HG03066 (cell line): ENCODE data around the gene AUP1.
A peak's percentile ranks its signal among the peaks of the same experiment; 100 is the strongest.
"Not testable (repeated sequence)": the region's sequence is repeated elsewhere in the genome, so short reads cannot be mapped to it uniquely, and the experiment has no call there.

ENCODE experiments used
- ATAC-seq: cut with Tn5 transposase; IDR thresholded peaks from one replicate; pipeline ENCODE4 v1.9.1; 2021; ENCODE audit warnings: low read depth; ENCODE audit not compliant: unreplicated experiment

Gene AUP1

GRCh38 chr2:74529357-74530238 lies at the start of gene AUP1, which contains the start of gene HTRA2:
AUP1 (minus strand) TSS chr2:74529706; CDS start chr2:74529629, 77 bp downstream.
HTRA2 (plus strand) TSS chr2:74529933; CDS start chr2:74530007, 74 bp downstream.
- peak; percentile 82 for ATAC-seq

DNA sequence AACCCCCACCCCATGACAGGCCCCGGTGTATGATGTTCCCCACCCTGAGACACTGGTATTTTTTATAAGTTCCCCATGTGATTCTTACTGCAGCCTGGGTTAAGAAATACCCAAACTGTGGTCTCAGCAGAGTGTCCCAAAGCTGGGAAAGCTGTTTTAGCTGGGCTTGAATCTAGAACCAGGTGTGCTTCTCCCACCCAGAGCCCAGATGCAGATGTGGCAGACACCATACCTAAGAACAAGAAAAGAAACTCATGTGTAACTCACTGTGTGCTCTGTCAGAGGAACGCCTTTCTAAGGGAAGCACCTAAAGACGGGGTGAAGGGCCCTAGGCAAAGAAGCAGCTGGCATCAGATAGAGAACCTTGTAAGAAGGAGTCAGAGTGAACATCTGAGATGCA lies 48.9 kb upstream of the AUP1 start:
- ATAC-seq, result peak; percentile 42

GRCh38 chr2:74577448-74577847 lies 47.9 kb upstream of the AUP1 start:
- no peak for ATAC-seq

DNA sequence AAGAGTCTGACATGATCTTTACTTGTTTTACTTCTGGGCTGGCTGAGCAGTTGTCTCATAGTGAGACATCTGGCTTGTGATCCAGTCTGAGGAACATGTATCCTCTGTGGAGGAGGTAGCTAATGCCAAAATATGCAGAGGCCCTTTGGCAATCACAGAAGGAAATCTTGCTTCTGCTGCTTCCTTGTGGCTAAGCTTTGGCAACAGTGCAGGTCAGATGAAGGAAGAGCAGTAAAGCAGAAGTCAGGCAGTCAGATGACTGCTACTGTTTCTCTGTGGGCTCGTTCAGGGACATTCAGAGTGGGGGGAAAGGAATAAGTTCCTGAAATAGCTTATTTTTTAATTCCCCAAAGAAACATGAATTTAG lies 47.3 kb upstream of the AUP1 start:
- no peak for ATAC-seq

DNA sequence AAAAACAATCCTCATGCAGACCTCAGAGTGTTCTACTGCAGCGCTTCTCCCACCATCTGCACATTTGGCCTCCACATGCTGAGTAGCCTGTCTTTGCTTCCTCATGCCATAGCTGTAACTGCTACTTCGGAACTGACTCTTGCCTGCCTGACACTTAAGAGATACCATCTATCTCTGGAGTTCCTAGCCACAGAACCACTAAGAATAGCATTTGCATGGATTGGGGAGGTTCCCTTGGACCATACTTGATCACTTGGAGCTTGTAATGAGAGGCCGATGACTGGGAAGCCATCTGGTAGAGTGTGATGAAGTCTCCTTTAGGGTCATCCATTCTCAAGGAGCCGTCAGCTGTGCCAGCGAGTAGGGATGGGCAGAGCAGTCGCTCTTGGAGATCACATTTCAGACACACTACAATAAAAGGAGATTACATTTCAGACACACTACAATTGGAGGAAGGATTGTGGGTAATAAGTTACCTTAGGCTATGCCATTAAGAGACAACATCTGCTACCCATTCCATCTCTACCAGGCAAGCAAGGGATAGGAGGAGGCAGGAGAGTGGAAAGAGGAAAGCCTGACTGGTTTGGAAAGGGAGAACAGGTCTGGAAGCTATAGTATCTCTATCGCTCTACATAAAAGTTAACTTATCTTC lies 46.8 kb upstream of the AUP1 start:
- ATAC-seq, result no peak

DNA sequence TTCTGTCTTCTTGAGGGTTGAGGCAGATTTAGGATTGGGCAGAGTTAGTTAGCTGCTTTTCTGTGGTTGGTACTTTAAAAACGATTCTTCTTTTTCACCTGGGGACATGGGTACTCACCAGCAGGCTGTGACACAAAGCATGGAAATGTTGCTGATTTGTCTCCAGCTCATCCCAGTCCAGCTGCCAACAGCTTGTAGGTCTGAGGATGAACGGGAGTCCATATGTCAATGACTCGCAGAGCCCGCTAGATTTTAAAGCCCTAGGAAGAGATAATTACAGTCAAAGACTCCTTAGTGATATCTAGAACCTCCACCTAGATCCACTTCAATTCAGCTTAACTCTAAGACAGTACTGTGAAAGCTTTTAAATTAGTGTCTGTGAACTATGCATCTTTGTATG lies 45.8 kb upstream of the AUP1 start:
- ATAC-seq, result no peak

DNA sequence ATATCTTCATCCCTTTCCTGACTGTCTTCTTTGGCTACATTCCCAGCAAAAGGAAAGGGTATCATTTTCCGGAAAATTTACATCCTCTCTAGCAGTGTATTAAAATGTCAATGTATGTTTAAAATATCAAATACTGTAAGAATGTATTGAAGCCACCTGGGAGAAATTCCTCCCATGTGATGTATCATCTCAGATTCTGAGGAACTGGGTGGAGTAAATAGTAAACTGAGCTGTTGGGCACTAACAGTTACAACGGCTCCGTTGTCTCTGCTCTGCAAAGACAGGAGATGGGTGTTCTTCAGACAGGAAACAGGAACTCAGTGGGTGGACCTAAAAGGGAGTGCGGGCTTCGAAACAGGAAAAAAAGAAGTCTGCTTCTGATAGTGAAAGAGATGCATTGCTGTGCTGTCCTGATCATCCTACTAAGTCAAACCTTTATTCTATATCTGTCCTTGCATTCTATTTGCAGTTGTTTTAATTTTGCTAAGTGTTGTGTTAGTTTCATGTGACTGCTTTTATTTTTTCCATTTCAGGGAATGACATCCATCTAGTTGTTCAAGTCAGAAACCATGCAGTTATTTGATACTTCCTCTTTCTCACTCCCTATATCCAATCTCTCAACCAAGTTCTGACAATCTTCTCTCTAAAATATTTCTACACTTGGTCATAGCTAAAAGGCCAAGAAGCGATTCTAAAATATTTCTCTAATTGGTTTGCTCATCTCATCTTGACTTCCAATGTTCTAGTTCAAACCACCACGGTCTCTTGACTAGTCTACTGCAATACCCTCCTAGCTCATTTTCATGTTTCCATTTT lies 44.4 kb upstream of the AUP1 start:
- peak; percentile 47 for ATAC-seq

DNA sequence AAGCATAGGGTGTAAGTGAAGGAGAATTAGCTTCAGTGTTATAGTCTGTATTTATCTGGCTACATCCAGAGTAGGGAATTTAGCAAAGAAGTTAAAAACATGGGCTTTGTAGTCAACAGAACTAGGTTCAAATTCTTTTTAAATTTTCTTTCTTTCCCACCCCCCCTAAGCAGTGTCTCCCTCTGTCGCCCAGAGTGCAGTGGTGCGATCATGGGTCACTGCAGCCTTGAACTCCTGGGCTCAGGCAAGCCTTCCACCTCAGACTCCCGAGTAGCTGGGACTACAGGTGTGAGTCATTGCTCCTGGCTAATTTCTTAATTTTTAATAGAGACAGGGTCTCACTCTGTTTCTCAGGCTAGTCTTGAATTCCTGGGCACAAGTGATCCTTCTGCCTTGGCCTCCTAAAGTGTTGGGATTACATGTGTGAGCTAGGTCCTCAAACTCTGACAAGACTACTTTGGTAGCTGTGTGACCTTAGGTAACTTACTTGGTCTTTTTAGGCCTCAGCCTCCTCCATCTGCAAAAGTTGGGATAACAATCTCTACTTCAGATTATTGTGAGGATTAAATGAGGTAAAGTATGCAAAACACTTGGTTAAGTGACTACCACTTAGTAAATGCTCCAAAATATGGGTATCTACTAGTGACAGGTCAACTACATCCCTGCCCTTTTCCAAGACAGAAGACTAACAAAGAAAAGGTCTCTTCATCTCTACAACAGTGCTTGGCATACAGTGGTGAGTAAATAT lies 42.8 kb upstream of the AUP1 start:
- no peak for ATAC-seq

DNA sequence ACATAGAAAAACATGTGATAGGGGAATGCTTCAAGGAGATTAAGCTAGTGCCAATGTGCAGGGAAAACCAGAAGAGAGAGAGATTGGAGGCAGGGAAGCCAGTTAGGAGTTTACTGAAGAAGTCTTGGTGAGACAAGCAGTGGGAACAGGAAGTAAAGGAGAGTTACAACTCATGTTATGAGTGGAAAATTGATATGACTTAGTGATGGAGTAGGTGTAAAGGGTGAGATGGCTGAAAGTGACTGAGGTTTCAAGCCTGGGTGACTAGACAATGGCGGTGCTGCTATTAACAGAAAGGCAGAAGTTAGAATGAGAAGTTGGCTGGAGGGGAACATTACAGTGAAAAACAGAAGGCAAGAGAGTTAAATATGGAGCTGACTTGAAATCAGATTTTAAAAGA lies 41.6 kb upstream of the AUP1 start:
- peak; percentile 66 for ATAC-seq

- ATAC-seq, result no peak
Observed at GRCh38 chr2:74569686-74570085, 40.2 kb upstream of the AUP1 start.

DNA sequence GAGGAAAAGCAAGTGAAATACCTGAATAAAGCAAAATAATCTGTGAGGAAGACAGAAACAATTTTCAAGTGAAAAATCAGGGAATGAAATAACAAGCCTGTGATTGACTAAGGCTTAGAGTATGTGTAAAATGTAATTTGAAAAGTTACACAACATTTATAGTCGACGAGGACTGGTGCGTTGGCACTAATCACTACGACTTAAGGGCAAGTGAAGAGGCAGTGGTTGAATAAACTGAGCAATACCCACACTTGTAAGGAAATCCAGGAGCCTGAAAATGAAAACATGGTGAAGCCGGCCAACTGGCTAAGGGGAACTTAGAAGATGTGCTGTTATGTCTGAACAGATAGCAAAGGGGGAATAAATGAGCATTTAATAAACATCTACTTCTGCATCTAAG lies 38.4 kb upstream of the AUP1 start:
- ATAC-seq, result no peak

DNA sequence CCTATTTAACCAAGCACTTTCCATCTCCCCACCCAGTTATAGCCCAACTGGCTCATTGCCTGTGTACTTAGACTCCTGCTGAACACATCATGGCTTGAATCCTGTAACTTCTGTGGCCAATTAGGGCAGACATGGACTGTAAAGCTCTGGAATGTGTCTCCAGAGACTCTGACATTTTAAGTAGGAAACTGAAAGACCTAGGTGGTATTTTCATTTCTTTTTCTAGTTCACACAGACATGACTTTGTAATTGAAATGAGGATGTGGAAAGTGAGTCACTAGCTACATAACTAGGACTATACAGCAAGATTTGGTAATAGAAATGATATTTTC lies 37.2 kb upstream of the AUP1 start:
- ATAC-seq, result no peak

GRCh38 chr2:74566076-74566753 lies 36.7 kb upstream of the AUP1 start:
- no peak for ATAC-seq

DNA sequence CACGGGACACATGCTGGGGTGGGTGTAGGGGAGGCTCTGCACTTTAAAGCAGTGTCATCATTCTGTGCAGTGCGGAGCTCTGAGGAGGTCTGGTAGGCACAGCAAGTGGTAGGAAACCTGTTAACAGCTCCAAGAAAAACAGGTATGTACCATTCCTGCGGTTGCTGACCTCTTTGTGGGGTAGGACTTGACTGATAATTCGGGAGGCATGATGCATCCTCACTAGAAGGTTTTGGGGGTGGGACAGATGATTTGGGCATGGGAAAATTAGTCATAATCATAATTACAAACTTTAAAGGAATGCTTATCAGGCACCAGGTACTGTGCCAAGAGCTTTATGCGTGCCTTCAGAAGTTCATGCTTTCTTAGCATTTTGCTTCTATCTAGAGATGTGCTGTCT lies 34.7 kb upstream of the AUP1 start:
- no peak for ATAC-seq

DNA sequence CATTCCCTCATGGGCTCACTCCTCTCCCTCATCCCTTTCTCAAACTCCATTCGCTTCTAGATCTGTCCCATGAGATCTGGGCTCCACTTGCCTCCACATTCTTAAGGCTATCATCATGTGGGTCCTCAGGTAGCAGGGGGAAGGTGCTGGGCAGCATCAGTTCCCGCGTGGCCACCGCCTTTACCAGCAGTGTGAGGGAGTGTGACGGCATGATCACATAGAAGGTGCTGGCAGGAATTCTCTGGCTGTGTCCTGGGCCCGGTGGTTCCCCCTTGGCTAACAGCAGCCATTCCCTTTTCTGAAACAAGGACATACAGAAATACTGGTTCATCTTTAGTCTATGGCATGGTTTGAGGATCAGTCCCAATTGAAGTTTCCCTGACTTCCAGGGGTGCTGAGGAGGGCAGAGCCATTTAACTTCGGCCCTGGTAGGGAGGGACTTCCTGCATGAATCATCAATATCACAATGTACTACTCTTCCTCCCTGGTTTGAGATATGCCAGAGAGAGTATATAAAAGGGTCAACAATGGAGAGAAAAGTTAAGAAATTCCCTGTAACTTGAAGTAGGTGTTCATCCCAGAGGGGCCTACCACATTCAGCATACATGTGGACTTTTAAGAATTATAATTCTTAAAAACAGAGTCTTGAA lies 32.7 kb upstream of the AUP1 start:
- no peak for ATAC-seq

DNA sequence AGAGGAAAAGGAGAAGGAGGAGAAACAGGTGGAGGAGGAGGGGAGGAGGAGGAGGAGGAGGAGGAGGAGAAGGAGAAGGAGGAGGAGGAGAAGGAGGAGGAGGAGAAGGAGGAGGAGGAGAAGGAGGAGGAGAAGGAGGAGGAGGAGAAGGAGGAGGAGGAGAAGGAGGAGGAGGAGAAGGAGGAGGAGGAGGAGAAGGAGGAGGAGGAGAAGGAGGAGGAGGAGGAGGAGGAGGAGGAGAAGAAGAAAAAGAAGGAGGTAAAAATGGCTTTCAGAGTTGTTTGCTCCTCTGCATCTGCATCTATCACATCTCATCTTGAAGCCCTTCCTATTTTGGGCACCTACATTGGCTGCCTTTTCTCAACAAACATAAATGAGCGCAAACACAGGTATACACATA lies 31.5 kb upstream of the AUP1 start:
- ATAC-seq, result not testable (repeated sequence)

DNA sequence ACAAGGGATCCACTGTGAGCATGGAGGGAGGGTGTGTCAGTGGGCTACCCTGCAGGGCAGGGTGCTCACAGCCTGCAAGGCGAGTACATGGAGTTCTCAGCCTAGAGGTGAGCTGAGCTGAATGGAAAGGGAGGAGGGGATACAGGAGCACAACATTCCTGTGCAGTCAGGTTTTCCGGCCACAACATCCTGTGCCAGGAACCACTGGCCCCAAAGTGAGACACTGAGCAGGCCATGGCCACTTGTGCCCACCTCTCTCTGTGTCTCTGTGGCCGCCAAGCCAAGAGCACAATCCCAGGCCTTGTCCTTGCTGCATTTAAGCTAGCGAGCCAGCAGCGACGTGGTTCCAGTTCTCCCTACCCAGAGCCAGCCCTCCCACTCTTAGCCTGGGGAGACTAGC lies 31.1 kb upstream of the AUP1 start:
- ATAC-seq, result no peak

- ATAC-seq, result no peak
Observed at GRCh38 chr2:74559912-74560311, 30.4 kb upstream of the AUP1 start.
